ENCODE data around the gene TARS3.
"Not testable (repeated sequence)": the region's sequence is repeated elsewhere in the genome, so short reads cannot be mapped to it uniquely, and the experiment has no call there.

The TARS3 gene

DNA sequence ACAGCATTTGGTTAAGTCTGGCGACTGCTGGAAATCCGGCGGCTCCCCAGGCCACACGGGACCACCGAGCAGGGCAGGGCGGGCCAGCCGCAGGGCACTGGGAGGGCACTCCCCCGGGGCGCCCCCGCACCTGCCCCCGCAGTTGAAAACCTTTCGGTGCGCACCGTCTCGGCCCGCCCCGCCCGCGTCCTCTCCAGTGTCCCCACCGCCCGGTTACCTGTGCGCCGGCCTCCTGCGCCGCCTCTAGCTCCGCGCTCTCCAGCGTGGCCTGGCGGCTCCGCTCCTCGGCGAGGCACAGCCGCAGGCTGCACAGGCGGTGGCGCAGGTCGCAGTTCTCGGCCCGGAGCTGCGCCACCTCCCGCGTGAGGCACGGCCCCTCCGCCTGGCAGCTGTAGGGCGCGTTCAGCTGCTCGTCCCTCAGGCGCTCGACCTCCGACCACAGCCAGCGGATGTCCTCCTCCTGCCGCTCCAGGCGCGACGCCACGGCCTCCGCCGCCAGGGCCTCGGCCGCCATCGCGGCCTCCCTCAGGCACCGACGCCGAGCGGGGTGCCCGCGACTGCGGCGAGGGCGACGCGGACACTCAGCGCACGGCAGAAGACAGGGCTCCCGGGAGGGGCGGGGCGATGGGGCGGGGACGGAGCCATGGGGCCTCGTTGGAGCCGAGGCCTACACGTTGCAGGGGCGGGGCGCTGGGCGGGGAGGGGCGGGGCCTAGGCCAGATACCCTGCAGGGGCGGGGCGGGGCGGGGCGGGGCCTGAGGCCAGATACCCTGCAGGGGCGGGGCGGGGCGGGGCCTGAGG lies at the start of gene TARS3:
TARS3 (minus strand) TSS at position 600 of the 801 bp plus-strand sequence; CDS start at position 514, 86 bp downstream.
- DNase-seq (ENCODE audit: insufficient read length, low spot score) (peak; percentile 71), FAIRE-seq (no peak)
- TF ChIP-seq POLR2A (IDR thresholded peaks at IDR 0.05; ENCODE audit: low read depth, low read length), result peak; percentile 97

GRCh38 chr15:101773496-101774100 lies 49.3 kb upstream of the TARS3 start:
- no peak for DNase-seq (ENCODE audit: insufficient read length, low spot score)
- no peak for TF ChIP-seq POLR2A (IDR thresholded peaks at IDR 0.05; ENCODE audit: low read depth, low read length)
- FAIRE-seq, result no peak

DNA sequence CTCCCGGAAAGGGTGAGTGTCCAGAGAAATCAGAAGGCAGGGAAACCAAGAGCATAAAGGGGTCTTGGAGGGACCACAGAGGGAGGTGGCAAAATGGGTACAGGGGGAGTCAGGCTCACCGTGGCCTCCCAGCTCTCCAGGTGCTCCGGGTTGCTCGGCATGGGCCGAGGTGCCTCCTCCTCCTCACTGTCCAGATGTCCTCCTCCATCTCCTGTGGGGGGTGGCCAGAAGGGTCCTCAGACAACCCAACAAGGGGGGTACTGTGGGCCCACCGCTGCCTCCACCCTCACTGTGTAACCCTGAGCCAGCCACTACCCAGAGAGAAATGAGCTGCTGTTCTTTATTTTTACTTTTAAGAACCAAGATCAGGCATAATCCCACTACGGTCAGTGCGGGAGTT lies 48.6 kb upstream of the TARS3 start:
- TF ChIP-seq POLR2A (IDR thresholded peaks at IDR 0.05; ENCODE audit: low read depth, low read length), result no peak
- no peak for DNase-seq (ENCODE audit: insufficient read length, low spot score)
- FAIRE-seq, result no peak

GRCh38 chr15:101767083-101767640 lies 42.9 kb upstream of the TARS3 start:
- not testable (repeated sequence) for FAIRE-seq; DNase-seq (ENCODE audit: insufficient read length, low spot score)

- TF ChIP-seq POLR2A (IDR thresholded peaks at IDR 0.05; ENCODE audit: low read depth, low read length), result no peak
- no peak for FAIRE-seq
- DNase-seq (ENCODE audit: insufficient read length, low spot score), result no peak
Observed at GRCh38 chr15:101765772-101766456, 41.6 kb upstream of the TARS3 start.

- not testable (repeated sequence) for DNase-seq (ENCODE audit: insufficient read length, low spot score); FAIRE-seq
Observed at GRCh38 chr15:101765340-101765671, 41.0 kb upstream of the TARS3 start.

- DNase-seq (ENCODE audit: insufficient read length, low spot score), result peak; percentile 16
- not testable (repeated sequence) for FAIRE-seq
Observed at GRCh38 chr15:101764669-101765339, 40.5 kb upstream of the TARS3 start.

- DNase-seq (ENCODE audit: insufficient read length, low spot score); FAIRE-seq: not testable (repeated sequence)
Observed at GRCh38 chr15:101746716-101747082, 22.4 kb upstream of the TARS3 start.

GRCh38 chr15:101734837-101735236 lies 10.6 kb upstream of the TARS3 start:
- not testable (repeated sequence) for DNase-seq (ENCODE audit: insufficient read length, low spot score); FAIRE-seq

- DNase-seq (ENCODE audit: insufficient read length, low spot score), result no peak
- FAIRE-seq, result no peak
- no peak for TF ChIP-seq POLR2A (IDR thresholded peaks at IDR 0.05; ENCODE audit: low read depth, low read length)
Observed at GRCh38 chr15:101733545-101733944, 9.3 kb upstream of the TARS3 start.

GRCh38 chr15:101732772-101733171 lies 8.5 kb upstream of the TARS3 start:
- FAIRE-seq (no peak), DNase-seq (ENCODE audit: insufficient read length, low spot score) (no peak)
- TF ChIP-seq POLR2A (IDR thresholded peaks at IDR 0.05; ENCODE audit: low read depth, low read length), result no peak

GRCh38 chr15:101731746-101732145 lies 7.5 kb upstream of the TARS3 start:
- TF ChIP-seq POLR2A (IDR thresholded peaks at IDR 0.05; ENCODE audit: low read depth, low read length), result no peak
- FAIRE-seq (no peak), DNase-seq (ENCODE audit: insufficient read length, low spot score) (no peak)

DNA sequence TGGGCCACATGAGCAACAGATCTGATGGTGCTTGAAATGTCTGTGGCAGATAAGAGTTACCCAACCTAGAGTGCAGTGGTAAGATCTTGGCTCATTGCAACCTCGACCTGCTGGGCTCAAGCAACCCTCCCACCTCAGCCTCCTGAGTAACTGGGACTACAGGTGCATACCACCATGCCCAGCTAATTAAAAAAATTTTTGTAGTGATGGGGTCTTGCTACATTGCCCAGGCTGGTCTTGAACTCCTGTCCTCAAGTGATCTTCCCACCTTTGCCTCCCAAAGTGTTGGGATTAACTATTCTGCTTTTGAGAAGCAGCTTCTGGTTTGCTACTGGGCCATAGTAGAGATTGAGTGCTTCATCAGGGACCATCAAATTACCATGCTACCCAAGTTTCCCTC lies 2.9 kb upstream of the TARS3 start:
- no peak for TF ChIP-seq POLR2A (IDR thresholded peaks at IDR 0.05; ENCODE audit: low read depth, low read length)
- FAIRE-seq, result no peak
- DNase-seq (ENCODE audit: insufficient read length, low spot score), result no peak

DNA sequence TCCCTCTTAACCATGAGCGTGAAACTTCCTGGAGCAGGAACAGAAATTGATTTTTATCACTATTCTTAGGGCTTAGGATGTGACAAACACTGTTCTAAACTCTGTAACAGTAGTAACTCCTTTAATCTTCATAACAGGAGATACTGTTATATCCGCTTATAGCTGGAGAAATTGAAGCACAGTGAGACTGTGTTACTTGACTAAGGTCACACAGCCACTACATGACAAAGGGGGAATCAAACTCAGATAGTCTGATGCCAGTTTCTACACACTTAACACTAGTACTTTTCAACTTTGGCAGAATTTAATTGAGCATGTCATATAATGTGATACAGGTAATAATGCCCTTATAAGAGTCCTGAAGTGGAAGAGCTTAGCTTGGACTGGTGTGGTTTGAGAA lies 800 bp upstream of the TARS3 start:
- FAIRE-seq (no peak), DNase-seq (ENCODE audit: insufficient read length, low spot score) (no peak)
- no peak for TF ChIP-seq POLR2A (IDR thresholded peaks at IDR 0.05; ENCODE audit: low read depth, low read length)

Measured in H54 (cell line).